ENCODE data around the gene CACNB4. TPM values are rescaled to one million over a fixed set of nuclear protein-coding genes. Genes with fewer than 3 reads are reported as not detected.

Gene CACNB4
- total RNA-seq, 1 experiment from 2014 or later: 2.0 TPM

- H3K9me3 ChIP-seq (ENCODE audit: control insufficient read depth in 1 of 2, insufficient read depth in 1 of 2, low read depth in 1 of 2, low read length in 2 of 2): no peaks in the 10 kb centered on the region
- no peaks in the 10 kb centered on the region for H4K20me1 ChIP-seq (ENCODE audit: insufficient read depth)
- H3K27ac ChIP-seq (ENCODE audit: low read depth, low read length): no peak overlapping the region
- POLR2A ChIA-PET: no interaction called here
- TF ChIP-seq ZBTB33 (IDR thresholded peaks at IDR 0.05; ENCODE audit: extremely low read depth, insufficient replicate concordance, low read length) (no peak), FOSL1 (IDR thresholded peaks at IDR 0.05; ENCODE audit: low read depth) (no peak), JUND (IDR thresholded peaks at IDR 0.05) (no peak), EZH2 (IDR thresholded peaks at IDR 0.05) (no peak), SIN3A (IDR thresholded peaks at IDR 0.05; ENCODE audit: low read depth) (no peak), POLR2AphosphoS5 (IDR thresholded peaks at IDR 0.05; ENCODE audit: low read depth, low read length) (no peak), RAD21 (IDR thresholded peaks at IDR 0.05; ENCODE audit: low read depth) (no peak), YY1 (IDR thresholded peaks at IDR 0.05; ENCODE audit: extremely low read depth, insufficient replicate concordance, low read depth, low read length) (no peak), SRF (IDR thresholded peaks at IDR 0.05; ENCODE audit: low read depth) (no peak), MAX (IDR thresholded peaks at IDR 0.05) (no peak), REST (IDR thresholded peaks at IDR 0.05; ENCODE audit: low read depth) (no peak), ZNF274 (IDR thresholded peaks at IDR 0.05; ENCODE audit: low read depth, low read length) (no peak), EGR1 (IDR thresholded peaks at IDR 0.05; ENCODE audit: low read depth) (no peak), POLR2A (IDR thresholded peaks at IDR 0.05; ENCODE audit: borderline replicate concordance, extremely low read depth, insufficient read depth, insufficient read length) (no peak), EZH2phosphoT487 (IDR thresholded peaks at IDR 0.05; ENCODE audit: borderline replicate concordance) (no peak), ELF1 (IDR thresholded peaks at IDR 0.05; ENCODE audit: borderline replicate concordance, low read depth) (no peak), TCF7L2 (IDR thresholded peaks at IDR 0.05; ENCODE audit: borderline replicate concordance, extremely low read depth, insufficient read depth, insufficient read length) (no peak), CTCF (IDR thresholded peaks at IDR 0.05 in 2 of 3, conservative IDR thresholded peaks at IDR 0.05 in 1 of 3; ENCODE audit: borderline replicate concordance in 1 of 3, insufficient read depth in 1 of 3, low read depth in 2 of 3, low read length in 2 of 3) (no peak)
- H3K9me2 ChIP-seq (ENCODE audit: insufficient read depth): no peaks in the 10 kb centered on the region
- BruUV-seq (replicated peaks): no TSS peak
- CTCF ChIA-PET: no interaction called here
- no peaks in the 10 kb centered on the region for H3K36me3 ChIP-seq (ENCODE audit: control insufficient read depth in 1 of 2, insufficient read depth in 2 of 2, low read length in 2 of 2)
- H3K27me3 ChIP-seq (ENCODE audit: insufficient read depth, low read length): no peaks in the 10 kb centered on the region
- H3K4me2 ChIP-seq (ENCODE audit: low read length): no peak overlapping the region
- no peak for DNase-seq (ENCODE audit: low read depth, low spot score)
- 0 out of 4 replicates have a peak, but pooled peaks cover 0 to 2% of the 10 kb centered on the region in 2 experiments for H3K4me1 ChIP-seq (ENCODE audit: control insufficient read depth in 1 of 2, insufficient read depth in 2 of 2, low read length in 2 of 2)
- no peak for ATAC-seq
- H2AFZ ChIP-seq (ENCODE audit: low read depth, low read length, poor library complexity, severe bottlenecking): no peak overlapping the region
- H3K79me2 ChIP-seq (ENCODE audit: insufficient read depth, low read length): no peaks in the 10 kb centered on the region
- H3K9ac ChIP-seq (ENCODE audit: low read length): no peak overlapping the region
- RAD21 ChIA-PET (ENCODE audit: low non-redundant PET in 1 of 2, low total read pairs in 2 of 2, uncharacterized antibody in 2 of 2, unreplicated experiment in 2 of 2): no interaction called here
- intact Hi-C loops (cut with micrococcal nuclease): no loop called here
- no peak overlapping the region for H3K4me3 ChIP-seq (replicated peaks in 1 of 2; ENCODE audit: low read depth in 1 of 2, low read length in 2 of 2)
These were observed 153.2 kb downstream of the CACNB4 start for GRCh38 chr2:151945602-151946001.

All from HCT116 (cell line).